Measurements from ENCODE around the gene ZNF264.

DNA sequence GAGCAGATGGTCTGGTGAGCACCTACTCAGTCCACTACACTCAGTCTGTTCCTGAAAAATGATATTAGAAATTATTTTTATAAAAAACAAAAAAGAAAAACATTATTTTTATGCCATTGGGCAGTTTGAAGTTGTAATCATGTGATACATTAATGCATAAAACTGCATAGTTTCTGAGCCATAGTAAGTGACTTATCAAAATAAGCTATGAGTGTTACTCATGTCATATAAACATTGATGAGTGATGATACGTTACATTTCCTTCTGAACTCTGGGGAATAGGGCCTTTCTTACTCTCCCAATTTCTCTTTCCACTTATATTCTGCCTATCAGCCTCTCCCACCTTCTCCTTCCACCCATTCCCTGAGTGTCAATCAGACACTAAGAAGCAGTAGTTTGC, 58.0 kb downstream of the ZNF264 start:
- TF ChIP-seq, protein P1, sequence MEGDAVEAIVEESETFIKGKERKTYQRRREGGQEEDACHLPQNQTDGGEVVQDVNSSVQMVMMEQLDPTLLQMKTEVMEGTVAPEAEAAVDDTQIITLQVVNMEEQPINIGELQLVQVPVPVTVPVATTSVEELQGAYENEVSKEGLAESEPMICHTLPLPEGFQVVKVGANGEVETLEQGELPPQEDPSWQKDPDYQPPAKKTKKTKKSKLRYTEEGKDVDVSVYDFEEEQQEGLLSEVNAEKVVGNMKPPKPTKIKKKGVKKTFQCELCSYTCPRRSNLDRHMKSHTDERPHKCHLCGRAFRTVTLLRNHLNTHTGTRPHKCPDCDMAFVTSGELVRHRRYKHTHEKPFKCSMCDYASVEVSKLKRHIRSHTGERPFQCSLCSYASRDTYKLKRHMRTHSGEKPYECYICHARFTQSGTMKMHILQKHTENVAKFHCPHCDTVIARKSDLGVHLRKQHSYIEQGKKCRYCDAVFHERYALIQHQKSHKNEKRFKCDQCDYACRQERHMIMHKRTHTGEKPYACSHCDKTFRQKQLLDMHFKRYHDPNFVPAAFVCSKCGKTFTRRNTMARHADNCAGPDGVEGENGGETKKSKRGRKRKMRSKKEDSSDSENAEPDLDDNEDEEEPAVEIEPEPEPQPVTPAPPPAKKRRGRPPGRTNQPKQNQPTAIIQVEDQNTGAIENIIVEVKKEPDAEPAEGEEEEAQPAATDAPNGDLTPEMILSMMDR (IDR thresholded peaks at IDR 0.05) = no peak
- TF ChIP-seq ZFX (IDR thresholded peaks at IDR 0.05; ENCODE audit: borderline replicate concordance) = no peak

Data from 22Rv1 (cell line).